Stimulated activated CD4-positive, alpha-beta T cell treated with anti-CD3 and anti-CD28 coated beads, TNF-alpha, amount 100 ng/mL, for 24 hours (primary cell): ENCODE measurements around the gene NPBWR2.

Experiments
- DNase-seq, 3 experiments: peaks; one replicate each; pipeline ENCODE4 v3.0.0-alpha.2; 2020; ENCODE audit warnings: low read depth in 3 of 3

NPBWR2 gene

DNA sequence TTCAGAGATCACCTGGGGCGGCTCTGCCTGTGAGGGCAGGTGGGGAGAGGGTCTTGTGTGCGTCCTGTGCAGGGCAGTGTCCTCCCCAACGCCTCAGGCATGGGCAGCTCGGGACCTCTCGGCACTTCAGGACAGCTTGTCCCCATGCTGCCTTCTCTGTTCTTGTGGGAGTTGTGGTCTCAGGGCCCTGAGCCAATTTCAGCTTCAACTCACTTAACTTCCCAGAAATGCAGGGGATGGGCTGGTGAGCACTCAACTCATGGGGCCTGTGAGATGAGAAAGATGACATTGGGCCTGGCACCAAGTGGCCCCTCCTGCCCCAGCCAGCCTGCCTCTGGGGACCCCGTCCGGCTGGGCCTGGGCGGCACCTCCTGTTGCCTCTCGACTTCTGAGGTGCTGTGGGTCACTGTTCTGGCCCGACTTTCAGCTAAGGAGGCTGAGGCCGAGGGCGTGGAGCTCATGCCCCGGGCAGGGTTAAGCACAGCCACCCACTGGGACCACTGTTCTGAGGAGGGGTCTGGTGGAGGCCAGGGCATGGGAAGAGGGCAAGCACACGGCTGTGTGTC is 34.8 kb downstream of the NPBWR2 start:
- no peak for DNase-seq

GRCh38 chr20:64071341-64072332 is 35.7 kb downstream of the NPBWR2 start:
- DNase-seq = no peak

DNA sequence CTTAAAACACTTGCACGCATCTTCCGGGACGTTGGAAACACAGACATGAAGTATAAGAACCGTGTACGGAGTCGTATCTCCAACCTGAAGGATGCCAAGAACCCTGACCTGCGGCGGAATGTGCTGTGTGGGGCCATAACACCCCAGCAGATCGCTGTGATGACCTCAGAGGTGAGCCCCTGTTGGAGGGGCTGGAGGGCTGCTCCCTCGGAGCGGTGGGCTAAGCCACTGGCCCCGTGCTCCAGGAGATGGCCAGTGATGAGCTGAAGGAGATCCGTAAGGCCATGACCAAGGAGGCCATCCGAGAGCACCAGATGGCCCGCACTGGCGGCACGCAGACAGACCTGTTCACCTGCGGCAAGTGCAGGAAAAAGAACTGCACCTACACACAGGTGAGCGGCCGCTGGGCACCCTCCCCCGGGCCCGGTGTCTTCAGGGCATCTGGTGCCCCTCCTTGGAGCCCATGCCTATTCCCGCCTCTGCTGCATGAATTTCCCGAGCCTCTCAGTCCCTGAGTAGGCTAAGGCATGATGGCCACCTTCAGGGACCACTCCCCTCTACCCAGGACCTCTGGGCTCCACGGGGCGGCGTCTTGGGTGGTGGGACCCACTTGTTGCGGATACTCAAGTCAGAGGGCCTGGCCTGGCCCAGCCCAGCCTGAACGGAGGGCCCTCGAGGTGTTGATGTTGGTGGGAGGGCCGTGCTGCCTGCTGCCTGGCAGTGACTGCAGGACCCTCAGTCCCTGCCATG is 36.9 kb downstream of the NPBWR2 start:
- DNase-seq = no peak

DNA sequence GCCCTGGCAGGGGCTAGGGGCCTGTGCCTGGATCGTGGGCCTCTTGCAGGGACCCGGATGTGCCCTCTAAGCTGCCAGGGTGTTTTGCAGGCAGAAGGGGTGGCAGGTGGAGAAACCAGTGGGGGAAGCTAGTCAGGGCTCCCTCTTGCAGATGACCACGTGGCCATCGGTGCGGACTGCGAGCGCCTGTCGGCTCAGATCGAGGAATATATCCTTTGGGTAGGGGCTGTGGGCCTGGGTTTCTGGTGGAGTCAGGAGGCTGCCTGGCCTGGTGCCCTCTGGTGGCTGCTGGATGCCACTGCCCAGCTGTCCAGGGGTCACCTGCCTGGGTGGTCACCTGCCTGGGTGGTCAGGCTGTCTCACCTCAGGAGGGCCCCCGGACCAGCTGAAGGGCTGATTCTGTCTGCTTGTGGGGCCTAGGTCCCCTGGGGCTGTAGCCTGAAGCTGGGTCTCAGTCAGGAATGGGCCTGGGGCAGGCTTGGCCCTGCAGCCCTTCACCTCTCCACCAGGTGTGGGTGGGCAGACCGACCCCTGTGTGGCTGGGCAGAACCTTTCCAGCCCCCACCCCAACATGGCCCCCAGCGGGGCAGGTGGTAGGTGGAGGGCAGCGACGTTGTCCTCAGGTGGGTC is 37.6 kb downstream of the NPBWR2 start:
- DNase-seq = no peak

GRCh38 chr20:64069209-64069613 is 38.2 kb downstream of the NPBWR2 start:
- no peak for DNase-seq

DNA sequence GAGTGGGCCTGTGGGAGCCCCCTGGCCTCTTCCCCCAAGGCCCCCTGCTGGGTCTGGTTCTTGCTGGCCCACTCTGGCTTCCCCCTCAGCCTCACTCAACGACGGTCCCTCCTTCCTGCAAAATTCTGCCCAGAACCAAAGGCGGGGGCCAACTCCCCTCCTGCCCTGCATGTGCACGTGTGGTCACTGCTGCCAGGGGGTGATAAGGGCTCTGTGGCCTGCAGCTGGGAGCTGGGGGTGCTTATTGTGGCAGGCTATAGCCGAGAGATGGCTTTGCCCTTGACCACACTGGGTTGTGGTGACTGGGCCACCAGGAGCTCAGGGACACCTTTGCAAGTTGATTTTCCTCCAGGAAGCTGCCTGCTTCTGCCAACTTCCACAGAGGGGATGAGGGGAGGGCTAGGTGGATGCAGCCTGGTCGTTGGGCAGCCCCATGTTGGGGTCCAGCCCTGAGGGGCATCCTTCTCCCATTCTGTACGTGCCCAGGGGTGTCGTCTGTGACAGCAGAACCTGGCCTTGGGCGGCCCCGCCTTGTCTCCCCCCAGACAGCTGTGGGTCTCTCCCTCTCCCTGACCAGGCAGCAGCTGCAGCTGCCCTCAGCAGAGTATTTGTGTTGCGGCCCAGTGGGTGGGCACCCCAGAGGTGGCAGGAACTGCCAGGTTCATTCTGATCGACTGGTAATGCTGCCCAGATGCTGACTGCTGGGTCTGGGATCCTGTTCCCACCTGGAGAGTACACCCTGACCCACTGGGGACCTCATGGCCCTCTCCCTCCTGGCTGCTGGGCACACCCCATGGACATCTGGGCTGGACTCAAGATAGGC is 38.8 kb downstream of the NPBWR2 start:
- no peak for DNase-seq

GRCh38 chr20:64067733-64068307 is 39.5 kb downstream of the NPBWR2 start:
- DNase-seq = no peak

DNA sequence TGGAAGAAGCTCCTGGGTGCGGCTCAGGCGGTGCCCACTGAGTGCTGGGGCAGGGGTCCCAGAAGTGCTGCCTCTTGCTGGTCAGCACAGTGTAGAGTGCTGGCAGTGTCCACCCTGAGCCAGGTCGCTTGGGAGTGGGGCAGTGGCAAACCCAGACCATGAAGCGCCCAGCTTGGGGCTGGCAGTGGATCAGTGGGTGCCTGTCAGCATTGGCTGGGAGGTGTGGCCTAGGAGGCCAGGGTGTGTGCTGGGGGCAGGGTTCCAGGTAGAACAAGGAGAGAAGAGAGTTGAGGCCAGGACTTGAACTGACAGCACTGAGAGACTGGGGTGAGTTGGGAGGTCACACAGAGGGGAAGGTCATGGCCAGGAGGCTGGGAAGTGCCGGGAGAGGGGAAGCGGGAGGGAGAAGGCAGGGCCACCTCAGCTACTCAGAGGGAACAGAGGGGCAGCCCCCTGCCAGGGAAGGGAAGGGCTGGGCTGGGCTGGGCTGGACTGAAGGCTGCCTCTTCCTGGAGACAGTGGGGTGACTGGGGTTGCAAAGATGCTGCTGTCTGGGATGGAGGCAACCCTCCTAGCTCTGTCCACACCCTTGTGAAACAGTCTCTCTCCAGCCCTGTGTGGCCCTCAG is 40.2 kb downstream of the NPBWR2 start:
- DNase-seq = no peak

DNA sequence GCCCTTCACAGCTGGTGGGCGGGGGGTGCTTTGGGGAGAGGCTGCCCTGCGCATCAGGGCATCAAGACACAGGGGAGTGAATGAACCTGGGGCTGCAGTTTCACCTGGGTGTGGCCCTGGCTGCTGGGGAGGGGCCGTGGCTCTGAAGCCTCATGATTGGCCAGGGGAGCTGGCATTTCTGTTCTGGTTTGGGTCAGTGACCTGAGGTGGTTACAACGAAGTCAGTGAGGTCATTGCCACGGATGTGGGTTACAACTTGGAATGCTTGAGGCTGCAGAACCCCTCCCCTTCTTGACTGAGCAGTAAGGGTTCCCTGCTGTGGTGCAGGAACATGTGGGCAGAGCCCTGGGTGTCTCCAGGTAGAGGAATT is 41.4 kb downstream of the NPBWR2 start:
- peak in 1 of 3 experiments; percentile 67 for DNase-seq

DNA sequence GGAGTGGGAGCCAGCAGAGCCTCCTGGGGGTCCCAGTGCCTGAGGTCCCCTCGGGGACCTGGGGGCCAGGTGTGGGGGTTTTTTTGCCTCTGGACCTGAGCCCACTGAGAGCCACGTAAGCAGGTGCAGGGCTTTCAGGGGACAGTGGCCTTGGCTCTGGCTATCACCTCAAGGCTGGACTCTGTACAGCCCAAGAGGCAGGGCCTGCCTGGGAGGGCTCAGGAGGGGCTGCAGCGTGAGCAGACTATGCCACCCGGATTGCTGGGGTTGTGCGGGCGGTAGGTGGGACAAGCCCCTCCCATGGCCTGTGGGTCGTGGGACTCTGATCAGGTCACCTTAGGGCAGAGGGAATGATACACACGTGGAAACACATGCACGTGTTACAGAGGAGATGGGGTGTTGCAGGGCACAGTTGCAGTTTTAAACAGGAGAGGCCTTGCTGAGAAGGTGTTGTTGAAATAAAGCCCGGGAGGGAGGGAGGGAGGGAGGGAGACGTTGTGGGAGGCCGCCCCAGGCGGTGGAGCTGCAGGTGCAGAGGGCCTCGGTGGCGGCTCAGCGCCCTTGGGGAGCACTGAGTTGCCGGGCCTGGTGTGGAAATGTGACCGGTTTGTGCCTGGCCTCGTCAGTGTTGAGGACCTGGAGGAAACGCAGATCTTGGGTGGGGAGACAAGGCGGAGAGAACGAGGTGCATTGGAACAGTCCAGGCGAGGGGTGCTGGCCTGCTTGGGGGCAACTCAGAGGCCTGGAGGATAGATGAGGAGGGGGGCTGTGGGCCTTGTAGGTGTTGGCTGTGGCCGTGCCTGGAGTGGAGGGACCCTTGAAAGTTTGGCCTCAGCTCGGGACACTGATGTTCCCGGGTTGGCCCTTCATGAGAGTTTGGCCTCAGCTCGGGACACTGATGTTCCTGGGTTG is 42.0 kb downstream of the NPBWR2 start:
- DNase-seq = no peak

DNA sequence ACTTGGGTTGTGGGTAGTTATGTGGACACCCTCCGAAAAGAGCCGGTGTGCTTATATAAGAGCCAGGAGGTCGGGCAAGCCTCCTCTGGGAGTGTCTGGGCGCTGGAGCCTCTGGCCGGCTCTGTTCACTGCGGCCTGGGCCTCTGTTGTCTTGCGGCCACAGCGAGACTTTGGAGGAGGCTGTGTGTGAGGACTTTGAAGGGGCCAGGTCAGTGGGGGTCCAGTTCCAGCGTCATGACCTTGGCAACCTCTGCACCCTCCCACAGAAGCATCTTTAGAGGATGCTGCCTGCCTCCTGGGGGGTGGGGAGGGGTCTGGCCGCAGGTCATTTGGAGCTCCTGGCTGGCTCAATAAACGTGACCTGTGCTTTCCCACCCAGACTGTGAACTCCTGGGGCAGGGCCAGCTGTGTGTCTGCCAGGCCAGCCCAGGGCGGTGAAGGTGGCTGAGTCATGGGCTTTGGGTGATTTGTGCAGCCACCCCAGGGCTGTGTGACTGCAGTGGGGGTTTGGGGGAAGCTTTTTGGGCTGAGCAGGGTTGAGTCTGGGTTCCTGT is 43.1 kb downstream of the NPBWR2 start:
- DNase-seq = no peak

- DNase-seq = peak in 1 of 3 experiments; percentile 47
Measured at GRCh38 chr20:64063389-64064144, 43.8 kb downstream of the NPBWR2 start.

GRCh38 chr20:64062596-64063388 is 44.6 kb downstream of the NPBWR2 start, which contains the start of gene TCEA2:
Gene TCEA2, plus strand, starts transcription at chr20:64063198. Its CDS starts 115 bp downstream, at chr20:64063313.
- peak; percentile 91 to 96 (median 93) for DNase-seq

GRCh38 chr20:64062276-64062595 is 45.1 kb downstream of the NPBWR2 start:
- DNase-seq = no peak

GRCh38 chr20:64058536-64058935 is 48.8 kb downstream of the NPBWR2 start:
- no peak for DNase-seq

DNA sequence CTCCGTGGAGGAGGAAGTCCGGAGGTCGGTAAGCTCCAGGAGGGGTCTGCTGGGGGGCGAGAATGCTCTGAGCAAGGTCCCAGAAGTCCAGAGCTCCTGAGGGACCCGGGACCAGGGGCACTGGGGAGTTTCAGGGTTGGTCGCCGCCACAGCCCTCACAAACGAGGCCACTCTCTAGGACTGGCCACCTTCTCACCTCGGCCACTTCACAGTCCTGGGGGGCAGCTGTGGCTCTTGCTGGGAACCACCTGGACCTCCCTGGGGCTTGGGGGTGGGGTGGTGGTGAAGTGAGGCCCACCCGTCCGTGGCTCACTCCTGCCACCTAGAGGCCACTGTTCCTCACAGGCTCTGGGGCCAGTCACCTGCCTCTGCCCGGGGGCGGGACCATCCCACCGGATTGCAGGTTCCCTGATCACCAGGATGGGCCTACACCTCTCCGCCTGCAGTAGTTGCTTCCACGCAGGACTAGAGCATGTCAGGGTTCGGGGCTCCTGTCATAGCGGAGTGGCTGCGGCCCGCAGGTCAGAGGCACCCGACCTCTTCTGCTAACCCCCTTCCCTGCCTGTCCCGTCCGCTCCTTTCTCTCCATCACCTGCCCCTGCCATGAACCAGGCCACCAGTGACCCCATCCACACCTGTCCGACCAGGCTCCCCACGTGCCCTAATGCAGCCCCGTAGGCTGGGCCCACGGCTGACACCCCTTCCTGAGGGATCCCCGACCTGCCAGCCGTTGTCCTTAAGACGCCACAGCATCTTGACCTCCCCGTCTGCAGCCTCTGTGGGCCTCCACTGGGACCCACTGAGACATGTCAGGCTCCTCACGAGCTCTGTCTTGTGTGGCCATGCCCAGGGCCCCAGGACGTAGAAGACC is 49.5 kb downstream of the NPBWR2 start:
- DNase-seq = peak; percentile 64 to 83 (median 74)
